ENCODE measurements around the gene ERC1. TPM values are rescaled to one million over a fixed set of nuclear protein-coding genes. Genes with fewer than 3 reads are reported as not detected.

The ERC1 gene
- total RNA-seq, 2 experiments from 2014 or later: 40.1 to 49.6 TPM

DNA sequence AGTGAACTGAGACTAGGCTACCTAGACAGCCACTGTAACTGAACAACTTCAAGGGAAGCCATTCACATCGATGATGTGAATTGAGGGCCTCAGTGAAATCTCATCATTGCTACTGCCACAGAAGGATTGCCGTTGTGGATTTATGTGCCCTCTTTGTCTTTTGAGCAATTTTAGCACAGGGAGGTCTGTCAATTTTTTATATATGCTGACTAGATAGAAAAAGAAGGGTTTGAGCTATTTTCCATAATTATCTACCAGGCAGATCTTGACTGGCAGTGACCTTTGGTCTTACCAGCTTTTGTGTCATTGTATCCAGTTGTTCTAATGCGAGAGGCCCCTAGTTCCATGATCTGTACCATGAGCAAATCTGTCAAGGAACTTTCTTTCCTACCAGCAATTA, 179.4 kb downstream of the ERC1 start:
- H3K36me3 ChIP-seq (ENCODE audit: insufficient read depth, low read length): peaks cover 5% of the 10 kb centered on the region
- H3K36me3 Mint-ChIP-seq (ENCODE audit: low read depth): peaks cover 41% of the 10 kb centered on the region
- no peak for ATAC-seq (ENCODE audit: poor library complexity)
- no peak overlapping the region for H3K4me3 Mint-ChIP-seq
- H3K9me3 Mint-ChIP-seq: no peaks in the 10 kb centered on the region
- H3K27me3 ChIP-seq (ENCODE audit: control insufficient read depth in 1 of 2, insufficient read depth in 2 of 2, low read length in 2 of 2): no peaks in the 10 kb centered on the region
- POLR2A ChIA-PET: no interaction called here
- H3K27ac Mint-ChIP-seq: no peak overlapping the region
- TF ChIP-seq, protein P1, sequence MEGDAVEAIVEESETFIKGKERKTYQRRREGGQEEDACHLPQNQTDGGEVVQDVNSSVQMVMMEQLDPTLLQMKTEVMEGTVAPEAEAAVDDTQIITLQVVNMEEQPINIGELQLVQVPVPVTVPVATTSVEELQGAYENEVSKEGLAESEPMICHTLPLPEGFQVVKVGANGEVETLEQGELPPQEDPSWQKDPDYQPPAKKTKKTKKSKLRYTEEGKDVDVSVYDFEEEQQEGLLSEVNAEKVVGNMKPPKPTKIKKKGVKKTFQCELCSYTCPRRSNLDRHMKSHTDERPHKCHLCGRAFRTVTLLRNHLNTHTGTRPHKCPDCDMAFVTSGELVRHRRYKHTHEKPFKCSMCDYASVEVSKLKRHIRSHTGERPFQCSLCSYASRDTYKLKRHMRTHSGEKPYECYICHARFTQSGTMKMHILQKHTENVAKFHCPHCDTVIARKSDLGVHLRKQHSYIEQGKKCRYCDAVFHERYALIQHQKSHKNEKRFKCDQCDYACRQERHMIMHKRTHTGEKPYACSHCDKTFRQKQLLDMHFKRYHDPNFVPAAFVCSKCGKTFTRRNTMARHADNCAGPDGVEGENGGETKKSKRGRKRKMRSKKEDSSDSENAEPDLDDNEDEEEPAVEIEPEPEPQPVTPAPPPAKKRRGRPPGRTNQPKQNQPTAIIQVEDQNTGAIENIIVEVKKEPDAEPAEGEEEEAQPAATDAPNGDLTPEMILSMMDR (IDR thresholded peaks at IDR 0.05): no peak
- intact Hi-C loops (cut with DNase I, micrococcal nuclease): no loop called here
- H3K27me3 Mint-ChIP-seq: no peaks in the 10 kb centered on the region
- H3K4me3 ChIP-seq (ENCODE audit: low read length): no peak overlapping the region
- CTCF ChIA-PET: interaction anchor here (1.1 kb wide), 1 partner anchor 53 kb away, joined by 3 read pairs; no protein-coding TSS in a partner anchor
- no peaks in the 10 kb centered on the region for H3K9me3 ChIP-seq (ENCODE audit: control insufficient read depth in 1 of 2, insufficient read depth in 1 of 2, low read length in 2 of 2)
- peaks cover 3% of the 10 kb centered on the region for H3K4me1 Mint-ChIP-seq (ENCODE audit: low read depth)
- H3K27ac ChIP-seq (ENCODE audit: low read depth in 1 of 2, low read length in 2 of 2): no peak overlapping the region
- no peak for DNase-seq
- no peaks in the 10 kb centered on the region for H3K4me1 ChIP-seq (ENCODE audit: insufficient read depth, low read length)

DNA sequence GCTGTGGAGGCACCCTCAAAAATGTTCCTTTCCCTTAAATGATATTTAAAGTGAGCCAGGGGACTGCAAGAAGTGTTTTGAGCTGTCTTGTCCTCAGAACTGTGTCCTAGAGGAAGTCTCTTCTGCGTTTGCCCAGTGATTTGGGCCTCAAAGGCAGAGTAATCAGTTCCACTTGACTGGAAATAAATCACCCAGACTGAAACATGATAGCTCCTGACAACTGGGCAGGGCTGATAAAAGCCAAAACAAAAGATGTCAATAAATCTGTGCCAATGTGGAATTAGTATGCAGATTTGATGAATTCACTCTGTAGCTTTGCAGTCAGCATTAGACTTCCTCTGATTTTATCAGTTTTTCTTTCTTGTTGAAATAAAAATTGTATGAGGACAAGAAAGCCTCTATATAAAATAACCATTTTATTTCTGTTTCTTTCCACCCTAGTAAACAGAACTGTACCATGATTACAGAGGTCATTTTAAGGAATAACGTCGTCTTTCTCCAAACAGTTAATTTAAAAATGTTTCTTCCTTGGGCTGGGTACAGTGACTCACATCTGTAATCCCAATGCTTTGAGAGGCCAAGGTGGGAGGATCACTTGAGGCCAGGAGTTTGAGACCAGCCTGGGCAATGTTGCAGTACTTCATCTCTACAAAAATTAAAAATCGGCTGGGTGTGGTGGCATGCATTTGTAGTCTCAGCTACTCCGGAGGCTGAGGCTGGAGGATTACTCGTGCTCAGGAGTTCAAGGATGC, 180.8 kb downstream of the ERC1 start:
- intact Hi-C loops (cut with DNase I, micrococcal nuclease): no loop called here
- ChIA-PET POLR2A (no interaction called here), CTCF (no interaction called here)
- Histone ChIP-seq H3K27ac (ENCODE audit: low read depth in 1 of 2, low read length in 2 of 2) (no peak overlapping the region), H3K4me1 (ENCODE audit: insufficient read depth, low read length) (no peaks in the 10 kb centered on the region), H3K27me3 (ENCODE audit: control insufficient read depth in 1 of 2, insufficient read depth in 2 of 2, low read length in 2 of 2) (no peaks in the 10 kb centered on the region), H3K9me3 (ENCODE audit: control insufficient read depth in 1 of 2, insufficient read depth in 1 of 2, low read length in 2 of 2) (no peaks in the 10 kb centered on the region), H3K36me3 (ENCODE audit: insufficient read depth, low read length) (peaks cover 5% of the 10 kb centered on the region), H3K4me3 (ENCODE audit: low read length) (no peak overlapping the region)
- ATAC-seq (ENCODE audit: poor library complexity) (no peak), DNase-seq (no peak)
- no peaks in the 10 kb centered on the region for H3K27me3 Mint-ChIP-seq
- peaks cover 37% of the 10 kb centered on the region for H3K36me3 Mint-ChIP-seq (ENCODE audit: low read depth)
- TF ChIP-seq, protein P1 (IDR thresholded peaks at IDR 0.05): no peak
- H3K4me1 Mint-ChIP-seq (ENCODE audit: low read depth): peaks cover 3% of the 10 kb centered on the region
- no peak overlapping the region for H3K27ac Mint-ChIP-seq
- no peaks in the 10 kb centered on the region for H3K9me3 Mint-ChIP-seq
- H3K4me3 Mint-ChIP-seq: no peak overlapping the region

DNA sequence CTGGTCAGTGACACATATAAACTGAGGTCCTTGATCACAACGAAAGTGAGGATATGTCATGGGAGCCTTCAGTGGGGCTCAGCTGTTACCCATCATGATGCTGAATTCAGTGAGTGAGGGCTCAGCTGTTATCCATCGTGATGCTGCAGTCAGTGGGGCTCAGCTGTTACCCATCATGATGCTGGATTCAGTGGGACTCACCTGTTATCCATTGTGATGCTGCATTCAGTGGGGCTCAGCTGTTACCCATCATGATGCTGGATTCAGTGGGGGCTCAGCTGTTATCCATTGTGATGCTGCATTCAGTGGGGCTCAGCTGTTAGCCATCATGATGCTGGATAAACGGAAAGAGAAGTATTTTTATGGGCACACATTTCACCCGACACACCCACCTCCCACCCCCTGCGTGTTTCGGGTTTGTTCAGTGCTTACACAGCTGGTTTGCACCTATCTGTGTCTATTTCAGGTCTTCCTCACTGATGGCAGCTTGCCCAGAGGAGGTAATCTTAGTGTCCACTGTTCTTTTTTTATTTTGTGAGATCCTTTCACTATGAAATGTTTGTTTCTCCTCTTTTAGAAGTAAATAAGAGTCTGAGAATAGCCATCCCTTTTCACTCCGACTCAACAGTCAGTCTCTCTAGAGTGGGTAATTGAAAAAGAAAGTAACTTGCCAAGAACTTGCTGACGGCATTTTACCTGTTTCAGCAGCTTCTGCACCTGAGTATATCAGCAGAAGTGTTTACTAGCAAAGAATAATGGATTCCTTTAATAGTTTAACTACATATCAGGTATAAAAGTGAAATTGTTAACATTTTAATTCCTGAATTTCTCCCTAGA, 183.0 kb downstream of the ERC1 start:
- POLR2A ChIA-PET: no interaction called here
- no peak overlapping the region for H3K27ac ChIP-seq (ENCODE audit: low read depth in 1 of 2, low read length in 2 of 2)
- H3K27me3 ChIP-seq (ENCODE audit: control insufficient read depth in 1 of 2, insufficient read depth in 2 of 2, low read length in 2 of 2): no peaks in the 10 kb centered on the region
- no peaks in the 10 kb centered on the region for H3K36me3 ChIP-seq (ENCODE audit: insufficient read depth, low read length)
- no peaks in the 10 kb centered on the region for H3K4me1 ChIP-seq (ENCODE audit: insufficient read depth, low read length)
- CTCF ChIA-PET: no interaction called here
- H3K4me3 ChIP-seq (ENCODE audit: low read length): no peak overlapping the region
- Mint-ChIP-seq H3K27ac (no peak overlapping the region), H3K4me3 (peak overlapping the region; percentile 46), H3K9me3 (no peaks in the 10 kb centered on the region), H3K36me3 (ENCODE audit: low read depth) (peaks cover 29% of the 10 kb centered on the region), H3K27me3 (no peaks in the 10 kb centered on the region), H3K4me1 (ENCODE audit: low read depth) (no peaks in the 10 kb centered on the region)
- DNase-seq: peak in 1 of 14 experiments; percentile 3
- intact Hi-C loops (cut with DNase I, micrococcal nuclease): no loop called here
- TF ChIP-seq, protein P1 (IDR thresholded peaks at IDR 0.05): no peak
- H3K9me3 ChIP-seq (ENCODE audit: control insufficient read depth in 1 of 2, insufficient read depth in 1 of 2, low read length in 2 of 2): no peaks in the 10 kb centered on the region
- ATAC-seq (ENCODE audit: poor library complexity): no peak
